ENCODE data around the gene C1R.
"Not testable (repeated sequence)": the region's sequence is repeated elsewhere in the genome, so short reads cannot be mapped to it uniquely, and the experiment has no call there.

C1R gene

DNA sequence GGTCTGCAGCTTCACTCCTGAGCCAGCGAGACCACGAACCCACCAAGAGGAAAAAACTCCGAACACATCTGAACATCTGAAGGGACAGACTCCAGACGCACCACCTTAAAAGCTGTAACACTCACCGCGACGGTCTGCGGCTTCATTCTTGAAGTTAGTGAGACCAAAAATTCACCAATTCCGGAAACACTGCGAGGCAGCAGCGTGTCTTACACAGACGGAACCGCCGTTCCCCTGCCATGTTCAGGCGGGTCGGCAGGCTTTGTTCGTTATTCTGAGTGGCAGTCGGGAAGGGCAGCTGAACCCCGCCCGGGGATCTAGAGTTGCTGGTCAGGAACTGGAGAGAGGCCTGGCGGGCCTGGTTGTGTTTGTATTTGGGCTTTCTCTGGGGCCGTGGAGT lies 53.7 kb downstream of the C1R start:
- no peak overlapping the region for H3K4me2 ChIP-seq (ENCODE audit: low read length)
- no peaks in the 10 kb centered on the region for H3K4me1 ChIP-seq (ENCODE audit: low read length)
- no peaks in the 10 kb centered on the region for H3K9me3 ChIP-seq (ENCODE audit: insufficient read depth, low read length)
- no peak overlapping the region for H3K4me3 ChIP-seq (ENCODE audit: low read length)
- no peaks in the 10 kb centered on the region for H3K79me2 ChIP-seq (ENCODE audit: low read length)
- H3K27ac ChIP-seq (ENCODE audit: low read length) = no peak overlapping the region
- no peak for TF ChIP-seq EZH2phosphoT487 (IDR thresholded peaks at IDR 0.05; ENCODE audit: low read depth)
- TF ChIP-seq, protein P1, sequence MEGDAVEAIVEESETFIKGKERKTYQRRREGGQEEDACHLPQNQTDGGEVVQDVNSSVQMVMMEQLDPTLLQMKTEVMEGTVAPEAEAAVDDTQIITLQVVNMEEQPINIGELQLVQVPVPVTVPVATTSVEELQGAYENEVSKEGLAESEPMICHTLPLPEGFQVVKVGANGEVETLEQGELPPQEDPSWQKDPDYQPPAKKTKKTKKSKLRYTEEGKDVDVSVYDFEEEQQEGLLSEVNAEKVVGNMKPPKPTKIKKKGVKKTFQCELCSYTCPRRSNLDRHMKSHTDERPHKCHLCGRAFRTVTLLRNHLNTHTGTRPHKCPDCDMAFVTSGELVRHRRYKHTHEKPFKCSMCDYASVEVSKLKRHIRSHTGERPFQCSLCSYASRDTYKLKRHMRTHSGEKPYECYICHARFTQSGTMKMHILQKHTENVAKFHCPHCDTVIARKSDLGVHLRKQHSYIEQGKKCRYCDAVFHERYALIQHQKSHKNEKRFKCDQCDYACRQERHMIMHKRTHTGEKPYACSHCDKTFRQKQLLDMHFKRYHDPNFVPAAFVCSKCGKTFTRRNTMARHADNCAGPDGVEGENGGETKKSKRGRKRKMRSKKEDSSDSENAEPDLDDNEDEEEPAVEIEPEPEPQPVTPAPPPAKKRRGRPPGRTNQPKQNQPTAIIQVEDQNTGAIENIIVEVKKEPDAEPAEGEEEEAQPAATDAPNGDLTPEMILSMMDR (IDR thresholded peaks at IDR 0.05; ENCODE audit: low read depth, low read length) = no peak
- no peaks in the 10 kb centered on the region for H3K27me3 ChIP-seq (ENCODE audit: low read depth, low read length)
- H3K9ac ChIP-seq (ENCODE audit: low read length) = no peak overlapping the region
- H2AFZ ChIP-seq (ENCODE audit: low read depth, low read length) = no peak overlapping the region
- no peaks in the 10 kb centered on the region for H4K20me1 ChIP-seq (ENCODE audit: insufficient read depth, low read length)
- H3K36me3 ChIP-seq (replicated peaks; ENCODE audit: low read depth, low read length) = no peaks in the 10 kb centered on the region

- not testable (repeated sequence) for H3K9ac ChIP-seq (ENCODE audit: low read length); H2AFZ ChIP-seq (ENCODE audit: low read depth, low read length); H3K27ac ChIP-seq (ENCODE audit: low read length); H3K4me2 ChIP-seq (ENCODE audit: low read length); H3K27me3 ChIP-seq (ENCODE audit: low read depth, low read length); H4K20me1 ChIP-seq (ENCODE audit: insufficient read depth, low read length); H3K36me3 ChIP-seq (replicated peaks; ENCODE audit: low read depth, low read length); H3K9me3 ChIP-seq (ENCODE audit: insufficient read depth, low read length); H3K79me2 ChIP-seq (ENCODE audit: low read length); H3K4me3 ChIP-seq (ENCODE audit: low read length); H3K4me1 ChIP-seq (ENCODE audit: low read length)
These were observed 54.8 kb downstream of the C1R start for GRCh38 chr12:7037411-7037810.

DNA sequence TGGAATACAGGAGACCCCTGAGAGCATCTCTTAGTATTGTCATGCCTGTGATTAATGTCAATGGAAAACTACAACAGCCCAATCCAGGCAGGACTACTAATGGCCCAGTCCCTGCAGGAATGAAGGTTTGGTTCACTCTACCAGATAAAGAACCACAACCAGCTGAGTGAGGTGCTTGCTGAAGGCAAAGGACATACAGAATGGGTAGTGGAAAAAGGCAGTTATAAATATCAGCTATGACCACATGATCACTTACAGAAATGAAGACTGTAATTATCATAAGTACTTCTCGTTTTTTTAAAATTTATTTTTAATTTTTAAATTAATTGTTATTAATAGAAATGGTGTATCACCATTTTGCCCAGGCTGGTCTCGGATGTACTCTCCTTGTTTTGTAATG lies 56.8 kb downstream of the C1R start:
- H3K4me2 ChIP-seq (ENCODE audit: low read length) = no peak overlapping the region
- no peaks in the 10 kb centered on the region for H4K20me1 ChIP-seq (ENCODE audit: insufficient read depth, low read length)
- no peaks in the 10 kb centered on the region for H3K4me1 ChIP-seq (ENCODE audit: low read length)
- H3K36me3 ChIP-seq (replicated peaks; ENCODE audit: low read depth, low read length) = no peaks in the 10 kb centered on the region
- no peak for TF ChIP-seq EZH2phosphoT487 (IDR thresholded peaks at IDR 0.05; ENCODE audit: low read depth)
- TF ChIP-seq, protein P1 (IDR thresholded peaks at IDR 0.05; ENCODE audit: low read depth, low read length) = no peak
- no peak overlapping the region for H3K9ac ChIP-seq (ENCODE audit: low read length)
- H3K27me3 ChIP-seq (ENCODE audit: low read depth, low read length) = peaks cover 6% of the 10 kb centered on the region; the same call in 1 of the 2 replicates
- no peaks in the 10 kb centered on the region for H3K79me2 ChIP-seq (ENCODE audit: low read length)
- H3K9me3 ChIP-seq (ENCODE audit: insufficient read depth, low read length) = no peaks in the 10 kb centered on the region
- H3K4me3 ChIP-seq (ENCODE audit: low read length) = no peak overlapping the region
- H3K27ac ChIP-seq (ENCODE audit: low read length) = no peak overlapping the region
- H2AFZ ChIP-seq (ENCODE audit: low read depth, low read length) = no peak overlapping the region

GRCh38 chr12:7034464-7034863 lies 57.8 kb downstream of the C1R start:
- no peak overlapping the region for H2AFZ ChIP-seq (ENCODE audit: low read depth, low read length)
- no peaks in the 10 kb centered on the region for H4K20me1 ChIP-seq (ENCODE audit: insufficient read depth, low read length)
- no peaks in the 10 kb centered on the region for H3K4me1 ChIP-seq (ENCODE audit: low read length)
- no peak overlapping the region for H3K27ac ChIP-seq (ENCODE audit: low read length)
- no peaks in the 10 kb centered on the region for H3K9me3 ChIP-seq (ENCODE audit: insufficient read depth, low read length)
- no peak for TF ChIP-seq EZH2phosphoT487 (IDR thresholded peaks at IDR 0.05; ENCODE audit: low read depth)
- TF ChIP-seq, protein P1 (IDR thresholded peaks at IDR 0.05; ENCODE audit: low read depth, low read length) = no peak
- H3K79me2 ChIP-seq (ENCODE audit: low read length) = no peaks in the 10 kb centered on the region
- H3K4me2 ChIP-seq (ENCODE audit: low read length) = no peak overlapping the region
- H3K27me3 ChIP-seq (ENCODE audit: low read depth, low read length) = peaks cover 6% of the 10 kb centered on the region; the same call in 1 of the 2 replicates
- H3K4me3 ChIP-seq (ENCODE audit: low read length) = no peak overlapping the region
- no peak overlapping the region for H3K9ac ChIP-seq (ENCODE audit: low read length)
- H3K36me3 ChIP-seq (replicated peaks; ENCODE audit: low read depth, low read length) = no peaks in the 10 kb centered on the region

GRCh38 chr12:7032990-7033389 lies 59.3 kb downstream of the C1R start:
- H3K4me2 ChIP-seq (ENCODE audit: low read length) = no peak overlapping the region
- no peak overlapping the region for H3K27ac ChIP-seq (ENCODE audit: low read length)
- no peaks in the 10 kb centered on the region for H3K36me3 ChIP-seq (replicated peaks; ENCODE audit: low read depth, low read length)
- no peak overlapping the region for H3K9ac ChIP-seq (ENCODE audit: low read length)
- H3K27me3 ChIP-seq (ENCODE audit: low read depth, low read length) = peaks cover 6% of the 10 kb centered on the region; the same call in 1 of the 2 replicates
- no peak overlapping the region for H2AFZ ChIP-seq (ENCODE audit: low read depth, low read length)
- H4K20me1 ChIP-seq (ENCODE audit: insufficient read depth, low read length) = no peaks in the 10 kb centered on the region
- H3K4me3 ChIP-seq (ENCODE audit: low read length) = no peak overlapping the region
- H3K9me3 ChIP-seq (ENCODE audit: insufficient read depth, low read length) = no peaks in the 10 kb centered on the region
- H3K79me2 ChIP-seq (ENCODE audit: low read length) = no peaks in the 10 kb centered on the region
- no peaks in the 10 kb centered on the region for H3K4me1 ChIP-seq (ENCODE audit: low read length)
- TF ChIP-seq, protein P1 (IDR thresholded peaks at IDR 0.05; ENCODE audit: low read depth, low read length) = no peak
- no peak for TF ChIP-seq EZH2phosphoT487 (IDR thresholded peaks at IDR 0.05; ENCODE audit: low read depth)
